SHP77 (cell line): ENCODE results near the gene SRGN.
"Not testable (repeated sequence)": the region's sequence is repeated elsewhere in the genome, so short reads cannot be mapped to it uniquely, and the experiment has no call there.

Source experiments
- DNase-seq, 2 experiments: peaks; one replicate each; lab custom pipeline; 2025; lab: John Stamatoyannopoulos, UW

The SRGN gene

GRCh38 chr10:69141304-69141703, 53.4 kb downstream of the SRGN start:
- no peak for DNase-seq

- not testable (repeated sequence) for DNase-seq
Measured at GRCh38 chr10:69142074-69142473, 54.2 kb downstream of the SRGN start.

GRCh38 chr10:69142983-69143382, 55.1 kb downstream of the SRGN start:
- DNase-seq: no peak

- no peak for DNase-seq
Measured at GRCh38 chr10:69145329-69145728, 57.4 kb downstream of the SRGN start.

GRCh38 chr10:69145864-69146263, 58.0 kb downstream of the SRGN start:
- DNase-seq: no peak

GRCh38 chr10:69146759-69147158, 58.9 kb downstream of the SRGN start:
- no peak for DNase-seq

GRCh38 chr10:69151984-69152383, 64.1 kb downstream of the SRGN start:
- no peak for DNase-seq

GRCh38 chr10:69153227-69153626, 65.3 kb downstream of the SRGN start:
- no peak for DNase-seq
